Thymus (tissue), 11 donors: ENCODE data around the gene KCND3. TPM values are rescaled to one million over a fixed set of nuclear protein-coding genes. Genes with fewer than 3 reads are reported as not detected.

Source experiments
- DNase-seq, 9 donors: peaks; one replicate each; pipeline ENCODE4 v3.0.0-alpha.2; 2013; ENCODE audit warnings: low spot score in 9 of 9, low read depth in 6 of 9, missing footprints in 1 of 9
- H3K27ac ChIP-seq, 2 donors: one replicate each; pipeline ENCODE4 v1.5.1; 2013; ENCODE audit warnings: control low read depth in 1 of 2, low read depth in 1 of 2, low read length in 1 of 2, mild to moderate bottlenecking in 1 of 2, moderate library complexity in 1 of 2
- H3K27me3 ChIP-seq, 2 donors: one replicate each; pipeline ENCODE4 v1.5.1; 2013; ENCODE audit warnings: low read length in 1 of 2; ENCODE audit not compliant: control insufficient read depth in 2 of 2, insufficient read depth in 1 of 2
- H3K36me3 ChIP-seq, 2 donors: one replicate each; pipeline ENCODE4 v1.5.1; 2013; ENCODE audit warnings: low read length in 1 of 2, mild to moderate bottlenecking in 1 of 2, moderate library complexity in 1 of 2; ENCODE audit not compliant: control insufficient read depth in 2 of 2, insufficient read depth in 2 of 2
- H3K4me1 ChIP-seq, 2 donors: one replicate each; pipeline ENCODE4 v1.5.1; 2013; ENCODE audit warnings: low read length in 2 of 2; ENCODE audit not compliant: control insufficient read depth in 2 of 2, insufficient read depth in 2 of 2
- H3K4me3 ChIP-seq, 2 donors: one replicate each; pipeline ENCODE4 v1.5.1; 2013; ENCODE audit warnings: low read length in 2 of 2, control low read depth in 1 of 2, mild to moderate bottlenecking in 1 of 2
- H3K9me3 ChIP-seq, 2 donors: one replicate each; pipeline ENCODE4 v1.5.1; 2013; ENCODE audit warnings: low read length in 1 of 2, mild to moderate bottlenecking in 1 of 2; ENCODE audit not compliant: control insufficient read depth in 2 of 2, insufficient read depth in 1 of 2
- WGBS: extraction: QIAGEN DNeasy Blood & Tissue Kit; methylation state at CpG from one replicate; pipeline ENCODE4 v1.1.7; 2013; 5-methylcytosine and 5-hydroxymethylcytosine counted together
- polyA plus RNA-seq: library from polyadenylated mRNA; stranded (reverse); fragments of 200-250 nt; gene quantifications from one replicate; pipeline ENCODE4 v1.2.3, GENCODE V29; 2013
- total RNA-seq: library from RNA; stranded (reverse); fragments of 120-200 nt; gene quantifications from one replicate; pipeline ENCODE4 v1.2.4, GENCODE V29; 2013
- donor health status: healthy.

KCND3 gene
- total and polyA plus RNA-seq, 2 donors, result 0.33 to 0.73 TPM

- WGBS, result 95% methylated on average over 4 of the region's 4 CpGs
- Histone ChIP-seq H3K9me3 (no peaks in the 10 kb centered on the region), H3K4me3 (no peak overlapping the region), H3K27me3 (peaks cover 0 to 2% of the 10 kb centered on the region in 2 donors), H3K36me3 (no peaks in the 10 kb centered on the region), H3K27ac (no peak overlapping the region), H3K4me1 (no peaks in the 10 kb centered on the region)
- no peak for DNase-seq
Measured at GRCh38 chr1:111818081-111818480, 171.4 kb downstream of the KCND3 start.

GRCh38 chr1:111814642-111815041 lies 174.8 kb downstream of the KCND3 start:
- no peaks in the 10 kb centered on the region for H3K4me1 ChIP-seq

GRCh38 chr1:111814305-111814628 lies 175.2 kb downstream of the KCND3 start:
- WGBS, result 97% methylated on average over 9 of the region's 9 CpGs
- no peaks in the 10 kb centered on the region for H3K9me3 ChIP-seq
- no peak overlapping the region for H3K27ac ChIP-seq
- no peak overlapping the region for H3K4me3 ChIP-seq
- H3K36me3 ChIP-seq, result no peaks in the 10 kb centered on the region
- DNase-seq, result no peak
- H3K4me1 ChIP-seq, result no peaks in the 10 kb centered on the region
- peaks cover 0 to 2% of the 10 kb centered on the region in 2 donors for H3K27me3 ChIP-seq

More at GRCh38 chr1:111814642-111815041, 174.8 kb downstream of the KCND3 start:
- peaks cover 0 to 2% of the 10 kb centered on the region in 2 donors for H3K27me3 ChIP-seq
- H3K36me3 ChIP-seq, result no peaks in the 10 kb centered on the region
- no peaks in the 10 kb centered on the region for H3K9me3 ChIP-seq
- no peak overlapping the region for H3K27ac ChIP-seq
- H3K4me3 ChIP-seq, result no peak overlapping the region
- DNase-seq, result no peak
- WGBS, result 79% methylated on average over 3 of the region's 3 CpGs

GRCh38 chr1:111813440-111814304 lies 175.8 kb downstream of the KCND3 start:
- no peak for DNase-seq
- no peaks in the 10 kb centered on the region for H3K9me3 ChIP-seq
- H3K27me3 ChIP-seq, result peaks cover 0 to 2% of the 10 kb centered on the region in 2 donors
- no peak overlapping the region for H3K27ac ChIP-seq
- no peaks in the 10 kb centered on the region for H3K4me1 ChIP-seq
- H3K4me3 ChIP-seq, result no peak overlapping the region
- H3K36me3 ChIP-seq, result no peaks in the 10 kb centered on the region
- 68% methylated on average over 16 of the region's 16 CpGs for WGBS

- no peak for DNase-seq
- Histone ChIP-seq H3K27me3 (peaks cover 0 to 2% of the 10 kb centered on the region in 2 donors), H3K4me3 (no peak overlapping the region), H3K27ac (no peak overlapping the region), H3K9me3 (no peaks in the 10 kb centered on the region), H3K4me1 (no peaks in the 10 kb centered on the region), H3K36me3 (no peaks in the 10 kb centered on the region)
- whole genome bisulfite sequencing, result 97% methylated on average over 4 of the region's 4 CpGs
Measured at GRCh38 chr1:111812306-111812705, 177.2 kb downstream of the KCND3 start.

GRCh38 chr1:111811891-111812290 lies 177.6 kb downstream of the KCND3 start:
- no peak for DNase-seq
- Histone ChIP-seq H3K4me1 (no peaks in the 10 kb centered on the region), H3K4me3 (no peak overlapping the region), H3K9me3 (no peaks in the 10 kb centered on the region), H3K27me3 (peaks cover 0 to 2% of the 10 kb centered on the region in 2 donors), H3K27ac (no peak overlapping the region), H3K36me3 (no peaks in the 10 kb centered on the region)
- WGBS, result 85% methylated on average over 10 of the region's 10 CpGs

- H3K27ac ChIP-seq, result no peak overlapping the region
- no peak for DNase-seq
- no peak overlapping the region for H3K4me3 ChIP-seq
- no peaks in the 10 kb centered on the region for H3K36me3 ChIP-seq
- H3K27me3 ChIP-seq, result peaks cover 0 to 4% of the 10 kb centered on the region in 2 donors
- no peaks in the 10 kb centered on the region for H3K9me3 ChIP-seq
- WGBS, result 96% methylated on average over 2 of the region's 2 CpGs
- no peaks in the 10 kb centered on the region for H3K4me1 ChIP-seq
Measured at GRCh38 chr1:111805251-111805650, 184.2 kb downstream of the KCND3 start.

- H3K9me3 ChIP-seq, result no peaks in the 10 kb centered on the region
- DNase-seq, result no peak
- H3K27ac ChIP-seq, result no peak overlapping the region
- H3K27me3 ChIP-seq, result peaks cover 0 to 4% of the 10 kb centered on the region in 2 donors
- no peaks in the 10 kb centered on the region for H3K36me3 ChIP-seq
- no peaks in the 10 kb centered on the region for H3K4me1 ChIP-seq
- WGBS, result 93% methylated on average over 11 of the region's 11 CpGs
- H3K4me3 ChIP-seq, result no peak overlapping the region
Measured at GRCh38 chr1:111804776-111805175, 184.7 kb downstream of the KCND3 start.

- H3K4me3 ChIP-seq, result no peak overlapping the region
- DNase-seq, result no peak
- no peak overlapping the region for H3K27ac ChIP-seq
- no peaks in the 10 kb centered on the region for H3K36me3 ChIP-seq
- WGBS, result 96% methylated on average over 5 of the region's 5 CpGs
- H3K27me3 ChIP-seq, result peaks cover 0 to 4% of the 10 kb centered on the region in 2 donors
- no peaks in the 10 kb centered on the region for H3K4me1 ChIP-seq
- H3K9me3 ChIP-seq, result no peaks in the 10 kb centered on the region
Measured at GRCh38 chr1:111803951-111804350, 185.5 kb downstream of the KCND3 start.
